Ascending aorta (tissue), 2 donors: ENCODE measurements around the gene USP13. TPM values are rescaled to one million over a fixed set of nuclear protein-coding genes. Genes with fewer than 3 reads are reported as not detected.

Experiments used
- DNase-seq, 2 donors: peaks; one replicate each; pipeline ENCODE4 v3.0.0-alpha.2; 2019; ENCODE audit warnings: low spot score in 2 of 2
- H3K27ac ChIP-seq, 2 donors: fragments of 200-600 bp; sonication (generic); one replicate each; pipeline ENCODE4 v1.5.1; 2016 to 2017; ENCODE audit warnings: mild to moderate bottlenecking in 1 of 2
- H3K27me3 ChIP-seq: fragments of 200-600 bp; sonication (generic); one replicate; pipeline ENCODE4 v1.5.1; 2017
- H3K36me3 ChIP-seq, 2 donors: fragments of 200-600 bp; sonication (generic); one replicate each; pipeline ENCODE4 v1.5.1; 2016
- H3K4me1 ChIP-seq, 2 donors: fragments of 200-600 bp; sonication (generic); one replicate each; pipeline ENCODE4 v1.5.1; 2016 to 2017; ENCODE audit warnings: mild to moderate bottlenecking in 1 of 2
- H3K4me3 ChIP-seq, 2 donors: fragments of 200-600 bp; sonication (generic); one replicate each; pipeline ENCODE4 v1.5.1; 2016 to 2017; ENCODE audit warnings: mild to moderate bottlenecking in 1 of 2
- H3K9me3 ChIP-seq, 2 donors: fragments of 200-600 bp; sonication (generic); one replicate each; pipeline ENCODE4 v1.5.1; 2016
- intact Hi-C: fragments of 100-400 bp; cut with DNase I; formaldehyde crosslinking; loops from one replicate; pipeline ENCODE4 v1.15.1; 2023
- total RNA-seq: library from RNA; depleted of rRNA; stranded (reverse); fragments of >200 nt; gene quantifications from one replicate; pipeline ENCODE4 v1.1.0, GENCODE V29; 2016
- TF ChIP-seq, protein P1 (sequence below), 3 experiments: fragments of 200-600 bp in 2 of 3; fragments of 450-650 bp in 1 of 3; sonication (generic) in 2 of 3; IDR thresholded peaks; one replicate each; pipeline ENCODE4 v1.5.1; 2016 to 2019; ENCODE audit warnings: antibody characterized with exemption in 3 of 3, mild to moderate bottlenecking in 1 of 3, moderate library complexity in 1 of 3

USP13 gene
- total RNA-seq, 1 donor from 2014 or later = 3.1 TPM

DNA sequence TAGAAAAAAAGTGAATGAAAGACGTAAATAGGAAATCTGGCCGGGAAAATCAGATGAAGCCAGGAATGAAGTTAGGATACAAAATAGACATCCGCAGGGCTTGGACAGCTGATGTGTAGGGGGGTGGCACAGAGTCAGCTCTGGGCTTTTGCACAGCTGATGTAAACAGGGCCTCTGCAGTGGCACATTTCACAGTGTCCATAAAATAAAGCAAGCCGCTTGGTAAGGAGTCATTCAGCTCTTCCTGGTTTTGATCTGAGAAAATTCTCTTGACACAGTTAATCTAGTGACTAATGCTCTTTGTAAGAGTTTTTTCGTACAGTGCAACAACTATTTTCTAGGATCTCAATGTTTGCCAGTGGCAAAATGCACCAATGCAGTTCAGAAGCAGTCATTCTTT lies 153.3 kb downstream of the USP13 start:
- no peaks in the 10 kb centered on the region for H3K36me3 ChIP-seq
- no peak for DNase-seq
- no peak overlapping the region for H3K27ac ChIP-seq
- H3K27me3 ChIP-seq = no peaks in the 10 kb centered on the region
- no peaks in the 10 kb centered on the region for H3K4me1 ChIP-seq
- intact Hi-C loops = no loop called here
- no peaks in the 10 kb centered on the region for H3K9me3 ChIP-seq
- TF ChIP-seq, protein P1, sequence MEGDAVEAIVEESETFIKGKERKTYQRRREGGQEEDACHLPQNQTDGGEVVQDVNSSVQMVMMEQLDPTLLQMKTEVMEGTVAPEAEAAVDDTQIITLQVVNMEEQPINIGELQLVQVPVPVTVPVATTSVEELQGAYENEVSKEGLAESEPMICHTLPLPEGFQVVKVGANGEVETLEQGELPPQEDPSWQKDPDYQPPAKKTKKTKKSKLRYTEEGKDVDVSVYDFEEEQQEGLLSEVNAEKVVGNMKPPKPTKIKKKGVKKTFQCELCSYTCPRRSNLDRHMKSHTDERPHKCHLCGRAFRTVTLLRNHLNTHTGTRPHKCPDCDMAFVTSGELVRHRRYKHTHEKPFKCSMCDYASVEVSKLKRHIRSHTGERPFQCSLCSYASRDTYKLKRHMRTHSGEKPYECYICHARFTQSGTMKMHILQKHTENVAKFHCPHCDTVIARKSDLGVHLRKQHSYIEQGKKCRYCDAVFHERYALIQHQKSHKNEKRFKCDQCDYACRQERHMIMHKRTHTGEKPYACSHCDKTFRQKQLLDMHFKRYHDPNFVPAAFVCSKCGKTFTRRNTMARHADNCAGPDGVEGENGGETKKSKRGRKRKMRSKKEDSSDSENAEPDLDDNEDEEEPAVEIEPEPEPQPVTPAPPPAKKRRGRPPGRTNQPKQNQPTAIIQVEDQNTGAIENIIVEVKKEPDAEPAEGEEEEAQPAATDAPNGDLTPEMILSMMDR (IDR thresholded peaks at IDR 0.05) = no peak
- H3K4me3 ChIP-seq = no peak overlapping the region

GRCh38 chr3:179807588-179807987 lies 154.7 kb downstream of the USP13 start:
- intact Hi-C loops = no loop called here
- TF ChIP-seq, protein P1 (IDR thresholded peaks at IDR 0.05) = no peak

DNA sequence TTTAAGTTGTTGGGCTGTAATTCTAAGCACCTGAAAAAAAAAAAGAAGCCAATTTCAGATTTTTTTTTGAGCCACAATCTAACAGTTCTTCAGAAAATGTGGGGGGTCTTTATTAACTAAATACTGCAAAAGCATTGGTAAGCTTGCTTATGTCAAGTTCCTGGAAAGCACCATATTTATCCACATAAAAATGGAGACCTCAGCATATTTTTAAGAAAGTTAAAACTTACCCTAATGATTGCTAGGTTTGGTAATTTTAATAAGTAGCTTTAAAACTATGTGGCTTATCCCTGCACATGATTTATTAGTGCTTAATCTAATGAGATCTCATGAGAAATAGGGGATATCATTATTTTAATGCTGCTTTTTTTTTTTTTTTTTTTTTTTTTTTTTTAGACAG lies 156.8 kb downstream of the USP13 start:
- intact Hi-C loops = no loop called here

More at GRCh38 chr3:179807588-179807987, 154.7 kb downstream of the USP13 start:
- no peak overlapping the region for H3K4me3 ChIP-seq
- no peaks in the 10 kb centered on the region for H3K9me3 ChIP-seq
- no peak overlapping the region for H3K27ac ChIP-seq
- H3K36me3 ChIP-seq = no peaks in the 10 kb centered on the region
- no peaks in the 10 kb centered on the region for H3K4me1 ChIP-seq
- H3K27me3 ChIP-seq = no peaks in the 10 kb centered on the region
- DNase-seq = no peak

DNA sequence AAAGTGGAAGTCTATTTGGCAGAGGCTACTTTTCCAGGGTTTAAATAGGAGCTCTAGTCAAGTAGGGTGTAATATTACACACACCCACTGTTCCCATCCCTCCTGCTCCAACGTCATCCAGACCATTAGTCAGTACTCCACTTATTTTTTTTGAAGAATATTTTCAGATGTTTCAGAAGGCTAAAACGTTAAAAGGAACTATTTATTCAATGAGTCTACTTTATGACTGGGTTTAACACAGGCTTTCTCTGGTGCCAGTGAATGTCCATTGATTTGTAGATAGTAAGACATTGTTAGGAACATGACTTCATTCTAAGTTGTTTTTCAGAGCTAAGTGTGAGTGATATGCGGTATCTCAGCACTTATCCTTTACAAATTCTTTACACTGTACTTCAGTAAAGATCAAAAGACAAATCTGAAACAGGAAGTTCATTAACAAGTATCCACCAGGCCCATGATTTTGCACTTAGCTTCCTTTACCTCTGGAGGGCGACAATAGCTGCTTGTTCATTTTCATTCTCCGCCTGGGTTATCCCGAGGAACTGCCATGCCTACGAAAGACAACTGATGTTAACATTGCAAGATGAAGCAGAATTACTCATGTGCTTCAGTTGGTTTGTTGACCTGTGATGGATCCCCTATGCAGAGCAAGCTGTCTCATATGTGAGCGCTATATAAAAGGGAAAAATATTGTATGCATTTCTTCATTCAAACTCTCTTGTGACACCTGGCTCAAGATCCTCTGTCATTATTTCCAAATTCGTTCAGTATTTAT lies 158.7 kb downstream of the USP13 start:
- intact Hi-C loops = no loop called here
- no peak for DNase-seq
- no peaks in the 10 kb centered on the region for H3K9me3 ChIP-seq
- H3K4me1 ChIP-seq = no peaks in the 10 kb centered on the region
- H3K4me3 ChIP-seq = no peak overlapping the region
- no peak overlapping the region for H3K27ac ChIP-seq
- no peaks in the 10 kb centered on the region for H3K36me3 ChIP-seq
- TF ChIP-seq, protein P1 (IDR thresholded peaks at IDR 0.05) = peak in 1 of 3 experiments; percentile 17
- no peaks in the 10 kb centered on the region for H3K27me3 ChIP-seq

More for the DNA sequence above, 156.8 kb downstream of the USP13 start:
- no peaks in the 10 kb centered on the region for H3K9me3 ChIP-seq
- no peak for DNase-seq
- no peak overlapping the region for H3K4me3 ChIP-seq
- no peak overlapping the region for H3K27ac ChIP-seq
- no peaks in the 10 kb centered on the region for H3K36me3 ChIP-seq
- TF ChIP-seq, protein P1 (IDR thresholded peaks at IDR 0.05) = no peak
- H3K4me1 ChIP-seq = no peaks in the 10 kb centered on the region
- no peaks in the 10 kb centered on the region for H3K27me3 ChIP-seq

DNA sequence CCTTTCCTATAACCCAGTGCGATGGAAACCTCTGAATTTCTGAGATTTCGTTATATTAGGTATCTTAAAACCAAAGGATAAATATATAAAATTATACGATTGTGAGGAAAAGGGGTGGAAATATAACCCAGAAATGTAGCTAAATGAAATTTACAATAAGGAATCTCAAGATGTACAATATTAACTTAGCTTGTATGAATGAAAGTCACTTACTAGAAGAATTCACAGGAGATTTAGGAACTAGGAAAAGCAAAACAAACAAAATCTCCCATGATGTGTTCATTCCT lies 159.2 kb downstream of the USP13 start:
- H3K27ac ChIP-seq = no peak overlapping the region
- no peaks in the 10 kb centered on the region for H3K9me3 ChIP-seq
- H3K4me3 ChIP-seq = no peak overlapping the region
- no peaks in the 10 kb centered on the region for H3K27me3 ChIP-seq
- H3K36me3 ChIP-seq = no peaks in the 10 kb centered on the region
- DNase-seq = no peak
- TF ChIP-seq, protein P1 (IDR thresholded peaks at IDR 0.05) = no peak
- H3K4me1 ChIP-seq = no peaks in the 10 kb centered on the region
- intact Hi-C loops = no loop called here
